Left hindlimb (tissue), 1 donor: ENCODE data around the gene ANKS1B.

Source experiments
- DNase-seq: peaks from one replicate; pipeline ENCODE4 v3.0.0-alpha.2; 2018

ANKS1B gene

DNA sequence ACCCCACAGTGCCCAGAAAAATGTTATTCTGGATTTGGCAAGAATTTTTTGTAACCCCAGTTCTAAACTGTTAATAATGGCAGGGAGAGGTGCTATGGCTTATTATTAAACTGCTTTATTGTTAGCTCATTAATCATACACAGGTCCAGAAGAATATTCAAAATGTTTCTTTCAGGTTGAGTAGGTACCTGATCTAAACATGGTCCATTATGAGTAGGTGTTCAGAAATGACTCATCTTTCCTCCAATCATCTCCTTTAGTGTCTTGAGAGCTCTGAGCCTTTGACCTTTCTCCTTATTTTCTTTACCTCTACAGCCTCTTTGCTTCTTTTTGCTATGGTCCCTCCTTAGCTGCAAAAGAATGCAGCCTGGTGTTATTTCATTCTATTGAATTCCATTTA is 548.2 kb downstream of the ANKS1B start:
- no peak for DNase-seq

- DNase-seq, result no peak
Observed at GRCh38 chr12:99435095-99435791, 549.5 kb downstream of the ANKS1B start.

- DNase-seq, result no peak
Observed at GRCh38 chr12:99433155-99433554, 551.6 kb downstream of the ANKS1B start.

GRCh38 chr12:99431203-99431602 is 553.5 kb downstream of the ANKS1B start:
- no peak for DNase-seq

GRCh38 chr12:99427104-99427503 is 557.6 kb downstream of the ANKS1B start:
- DNase-seq, result no peak

DNA sequence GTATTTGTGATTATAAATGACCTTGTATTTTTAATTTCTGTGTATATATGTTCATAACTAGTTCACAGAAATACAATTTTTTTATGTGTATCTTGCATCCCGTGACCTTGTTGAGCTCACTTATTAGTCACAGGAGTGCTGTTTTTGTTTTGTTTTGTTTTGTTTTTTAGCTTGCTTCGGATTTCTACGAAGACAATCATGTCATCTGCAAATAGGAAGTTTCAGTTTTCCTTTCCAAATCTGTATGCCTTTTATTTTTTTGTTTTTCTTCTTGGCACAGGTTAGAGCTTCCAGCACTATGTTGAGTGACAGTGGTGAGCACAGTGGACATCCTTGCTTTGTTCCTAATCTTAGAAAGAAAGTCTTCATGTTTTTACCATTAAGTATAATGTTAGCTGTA is 566.4 kb downstream of the ANKS1B start:
- no peak for DNase-seq

- no peak for DNase-seq
Observed at GRCh38 chr12:99413751-99414150, 571.0 kb downstream of the ANKS1B start.

DNA sequence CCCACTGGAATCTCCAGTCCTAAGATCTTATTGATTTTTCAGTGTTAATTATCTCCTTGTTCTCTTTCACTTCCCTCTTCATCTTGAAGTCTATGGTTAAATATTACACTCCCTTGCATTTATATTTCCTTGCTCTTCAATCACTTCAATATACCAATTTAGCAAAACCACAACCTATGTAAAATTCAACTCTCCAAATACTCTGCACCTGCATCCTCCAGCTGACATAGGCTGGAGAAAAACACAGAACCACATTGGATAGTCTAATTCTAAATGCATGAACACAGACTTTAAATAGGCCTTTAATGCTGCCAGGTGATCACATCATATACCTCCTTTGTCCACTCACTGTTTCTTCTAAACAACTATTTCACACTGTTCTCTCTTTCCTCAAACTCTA is 591.0 kb downstream of the ANKS1B start:
- DNase-seq, result no peak

DNA sequence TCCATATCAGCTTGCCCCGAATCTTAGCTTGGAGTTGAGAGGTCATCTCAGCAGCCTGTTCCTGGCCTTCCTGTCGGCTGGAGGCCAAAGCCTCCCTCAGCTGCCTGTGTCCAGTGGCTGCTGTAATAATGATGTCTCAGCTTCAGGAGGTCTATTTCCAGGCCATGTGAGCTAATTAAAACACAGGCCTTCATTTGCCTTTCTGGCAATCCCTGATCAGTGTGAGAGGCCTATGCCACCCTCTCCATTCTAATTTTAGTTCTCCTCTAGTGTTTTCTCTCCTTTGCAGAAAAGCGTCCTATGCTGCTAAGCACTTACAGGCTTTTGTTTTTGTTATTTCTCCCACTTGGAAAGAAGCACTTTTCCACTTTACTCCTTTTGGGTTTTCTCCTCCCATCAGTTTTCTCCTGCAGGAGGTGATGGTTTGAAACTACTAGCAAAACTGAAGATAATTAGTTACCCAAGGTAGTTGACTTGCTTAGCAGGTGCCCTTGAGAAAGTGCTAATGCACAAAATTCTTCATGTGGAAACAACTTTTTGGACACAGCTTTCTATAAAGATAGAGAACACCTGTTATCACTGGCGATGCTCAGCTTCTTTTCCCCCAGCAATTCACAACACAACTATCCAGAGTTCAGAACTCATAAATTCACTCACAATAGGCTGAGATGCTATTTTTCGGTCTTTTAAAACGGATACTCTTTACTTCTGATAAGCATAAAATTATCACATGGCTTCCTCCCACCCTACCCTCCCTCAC is 592.5 kb downstream of the ANKS1B start:
- DNase-seq, result no peak

GRCh38 chr12:99390707-99391106 is 594.0 kb downstream of the ANKS1B start:
- DNase-seq, result no peak

DNA sequence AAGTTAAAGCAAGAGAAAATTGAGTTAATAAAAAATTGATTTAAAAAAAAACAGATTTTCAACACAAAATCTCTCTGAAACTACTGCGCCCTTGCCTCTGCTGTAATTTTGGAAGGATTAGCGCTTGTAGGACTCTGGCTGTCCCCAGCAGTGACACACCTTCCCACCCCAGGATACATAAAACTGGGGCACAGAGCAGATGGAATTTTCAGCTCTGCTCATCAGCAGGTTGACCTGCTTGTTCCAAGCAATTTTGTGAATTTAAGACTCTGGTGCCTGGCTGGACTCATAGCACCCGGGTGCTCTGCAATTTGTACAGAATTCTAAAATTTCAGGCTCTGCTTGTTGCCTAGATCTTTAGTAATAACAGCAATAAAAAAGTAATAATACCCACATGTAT is 595.0 kb downstream of the ANKS1B start:
- DNase-seq, result no peak

GRCh38 chr12:99388671-99389195 is 596.0 kb downstream of the ANKS1B start:
- DNase-seq, result no peak

DNA sequence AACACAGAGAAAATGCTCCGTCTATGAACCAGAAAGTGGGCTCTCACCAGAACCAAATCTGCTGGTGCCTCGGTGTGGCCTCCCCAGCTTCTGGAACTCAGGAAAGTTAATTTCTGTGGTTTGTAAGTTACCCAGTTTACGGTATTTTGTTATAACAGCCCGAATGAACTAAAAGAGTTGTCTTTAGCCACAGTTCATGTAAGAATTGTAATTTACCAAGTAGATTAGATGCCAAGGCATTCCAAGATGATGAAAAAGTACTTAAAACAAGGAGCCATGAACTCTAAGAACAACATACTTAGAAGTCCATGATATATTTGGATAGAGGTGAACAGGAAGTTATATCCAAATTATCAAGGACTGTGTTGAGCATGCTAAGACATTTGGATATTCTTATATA is 597.1 kb downstream of the ANKS1B start:
- DNase-seq, result no peak

DNA sequence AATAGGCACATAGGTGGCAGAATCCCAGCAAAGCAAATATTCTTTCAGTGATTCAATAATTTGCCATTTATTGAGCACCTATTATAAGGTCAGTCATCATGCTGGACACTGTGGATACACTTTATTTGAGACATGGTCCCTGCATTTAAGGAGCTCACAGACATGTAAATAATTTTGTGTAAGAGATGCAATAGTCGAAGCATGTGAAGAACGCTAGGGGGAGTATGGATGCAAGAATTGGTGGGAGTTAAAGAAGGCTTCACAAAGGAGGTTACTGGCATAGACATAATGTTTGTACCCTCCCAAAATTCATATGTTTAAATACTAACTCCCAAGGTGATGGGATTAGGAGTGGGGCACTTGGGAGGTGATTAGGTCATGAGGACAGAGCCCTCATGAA is 597.8 kb downstream of the ANKS1B start:
- no peak for DNase-seq

- DNase-seq, result no peak
Observed at GRCh38 chr12:99383258-99383657, 601.5 kb downstream of the ANKS1B start.

GRCh38 chr12:99381992-99382391 is 602.7 kb downstream of the ANKS1B start:
- no peak for DNase-seq

DNA sequence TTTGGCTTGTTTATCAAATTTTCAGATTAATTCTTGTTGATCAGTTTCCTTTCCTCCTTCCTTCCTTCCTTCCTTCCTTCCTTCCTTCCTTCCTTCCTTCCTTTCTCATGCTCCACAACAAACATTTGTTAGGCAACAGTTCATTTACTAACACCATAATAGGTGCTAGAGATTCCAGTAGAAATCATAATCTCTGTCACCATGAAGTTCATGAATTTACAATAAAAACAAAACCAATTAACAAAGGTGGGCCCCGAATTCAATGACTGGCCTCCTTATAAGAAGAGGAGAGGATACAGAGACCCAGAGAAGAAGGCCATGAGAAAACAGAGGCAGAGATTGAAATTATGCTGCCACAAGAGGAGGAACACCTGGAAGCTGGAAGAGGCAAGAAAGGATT is 604.0 kb downstream of the ANKS1B start:
- DNase-seq, result no peak

DNA sequence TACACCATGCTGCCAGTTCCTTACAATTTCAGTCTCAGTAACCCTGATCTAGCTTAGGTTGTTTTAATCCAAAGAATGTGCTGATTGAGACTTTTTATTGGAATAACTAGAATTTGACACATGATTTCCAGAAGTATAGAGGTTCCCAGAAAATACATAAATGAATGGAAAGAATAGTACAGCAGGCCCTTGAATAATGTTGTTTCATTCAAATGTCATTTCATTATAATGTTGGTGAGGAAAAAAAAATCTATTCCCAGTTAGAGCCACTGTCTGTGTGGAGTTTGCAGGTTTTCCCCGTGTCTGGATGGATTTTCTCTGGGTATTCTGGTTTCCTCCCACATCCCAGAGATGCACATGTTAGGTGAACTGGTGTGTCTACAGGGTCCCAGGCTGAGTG is 610.7 kb downstream of the ANKS1B start:
- DNase-seq, result no peak

DNA sequence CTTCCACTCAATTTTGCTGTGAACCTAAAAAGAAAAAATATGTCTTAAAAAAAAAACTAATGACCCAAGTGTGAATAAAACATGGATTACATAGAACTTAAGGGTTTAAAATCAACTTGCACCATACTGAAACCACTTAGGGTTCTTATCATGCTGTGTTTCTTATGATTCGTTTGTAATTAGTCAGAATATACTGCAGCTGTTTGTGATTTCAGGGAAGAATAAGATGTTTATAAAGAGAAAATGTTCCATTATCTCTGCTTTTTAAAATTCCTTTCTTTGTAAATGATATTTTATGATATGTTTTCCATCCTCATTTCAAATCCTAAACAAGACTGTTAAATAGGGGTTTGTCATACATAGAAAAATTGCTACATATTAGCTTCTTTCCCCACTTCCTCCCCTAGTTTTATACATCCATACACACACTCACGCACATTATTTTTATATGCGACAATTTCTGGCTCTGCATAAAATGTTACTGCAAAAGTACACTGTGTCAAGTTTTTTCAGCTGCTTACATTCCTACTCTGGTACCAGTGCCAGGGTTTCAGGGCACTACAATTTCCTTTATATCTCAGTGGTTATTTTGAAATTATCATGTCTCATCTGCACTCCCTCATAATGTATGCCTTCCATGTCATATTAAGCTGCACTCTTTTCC is 612.3 kb downstream of the ANKS1B start:
- no peak for DNase-seq

DNA sequence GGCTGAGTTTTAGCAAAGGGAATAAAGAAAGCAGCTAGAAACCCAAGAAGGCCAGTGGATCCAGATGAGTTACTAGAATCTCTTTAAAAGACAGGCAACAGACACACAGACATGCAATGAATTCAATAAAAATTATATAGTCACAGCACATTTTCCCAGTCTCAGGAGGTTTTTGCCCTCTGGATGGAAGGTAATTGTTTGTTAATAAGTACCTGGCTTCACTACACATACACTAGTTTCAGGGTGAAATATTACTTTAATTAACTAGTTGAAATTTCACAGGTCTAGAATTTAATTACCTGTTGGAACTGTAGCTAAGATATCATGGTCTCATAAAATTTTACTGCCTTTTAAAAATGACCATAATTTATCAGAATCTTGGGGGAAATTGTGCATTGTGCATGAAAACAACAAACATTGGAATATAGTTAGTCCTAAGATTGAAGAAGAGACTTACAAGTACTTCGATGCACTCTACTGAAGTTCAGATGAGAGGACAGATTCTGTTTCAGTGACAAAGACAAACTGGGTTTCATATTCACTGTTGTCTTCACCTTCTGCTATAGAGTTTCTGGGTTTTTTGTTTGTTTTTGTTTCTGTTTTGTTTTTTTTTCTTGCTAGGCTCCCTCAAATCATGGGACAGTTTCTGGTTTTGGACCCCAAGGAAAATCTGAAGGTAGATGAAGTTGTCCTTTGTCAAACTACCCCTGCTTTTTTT is 614.2 kb downstream of the ANKS1B start:
- DNase-seq, result no peak

GRCh38 chr12:99367181-99367580 is 617.6 kb downstream of the ANKS1B start:
- DNase-seq, result no peak

GRCh38 chr12:99352269-99352668 is 632.5 kb downstream of the ANKS1B start:
- DNase-seq, result no peak

DNA sequence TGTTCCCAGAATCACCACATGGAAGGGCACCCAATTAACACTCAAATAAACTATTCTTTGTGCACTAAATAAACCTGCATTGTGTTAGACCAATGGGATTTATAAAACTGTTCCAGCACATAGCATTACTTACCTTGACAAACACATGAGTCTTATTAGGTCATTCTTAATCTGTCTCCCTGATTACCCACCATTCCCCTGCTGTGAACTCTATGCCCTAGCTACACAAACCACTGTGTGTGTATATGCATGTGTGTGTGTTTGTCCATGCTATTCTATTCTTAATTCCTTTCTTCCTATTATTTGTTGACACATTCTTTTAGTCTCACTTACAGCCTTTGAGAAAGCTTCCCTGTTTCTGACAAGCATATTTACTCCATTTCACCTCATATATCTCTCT is 640.8 kb downstream of the ANKS1B start:
- DNase-seq, result no peak
